ENCODE measurements around the gene TCF12.

TCF12 gene

DNA sequence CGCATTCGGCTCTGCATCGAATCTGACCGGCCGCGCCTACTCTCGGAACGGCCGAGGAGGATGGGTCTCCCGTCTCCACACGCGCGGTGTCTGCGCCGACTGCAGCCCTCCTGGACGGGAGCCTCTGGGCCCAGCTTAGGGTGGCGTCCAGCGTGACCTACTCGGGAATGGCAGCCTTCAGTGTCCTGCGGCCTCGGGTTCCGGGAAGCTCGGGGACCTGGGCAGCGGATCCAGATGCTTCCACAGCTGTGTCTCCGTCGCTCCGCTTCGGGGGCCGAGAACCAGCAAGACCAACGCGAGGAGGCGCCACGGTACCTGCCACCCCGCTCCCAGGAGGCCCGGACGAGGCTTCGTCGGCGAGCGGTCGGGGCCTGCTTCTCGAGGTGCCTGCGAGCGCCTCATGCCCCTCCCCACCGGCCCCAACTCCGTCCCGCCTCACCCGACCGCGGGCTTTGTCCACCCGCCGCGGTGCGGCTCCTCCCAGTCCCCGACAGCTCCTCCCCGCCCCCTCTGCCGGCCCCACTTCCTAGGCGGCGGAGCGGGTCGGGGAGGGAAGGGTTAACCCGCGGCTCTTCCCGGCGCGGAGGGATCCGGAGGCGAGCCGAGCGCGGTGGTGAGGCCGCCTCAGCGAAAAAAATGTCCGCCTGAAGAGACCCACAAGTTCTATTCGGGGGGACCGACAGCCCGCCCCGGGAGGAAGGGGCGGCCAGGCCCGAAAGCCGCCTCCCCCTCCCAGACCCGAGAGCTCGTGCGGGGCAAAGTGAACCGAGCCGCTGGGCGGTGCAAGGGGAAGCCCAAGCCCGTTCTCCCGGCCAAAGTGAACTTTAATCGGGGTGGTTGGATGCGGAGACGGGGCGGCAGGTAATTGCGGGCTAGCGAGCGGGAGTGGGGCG, at the start of gene TCF12:
Gene TCF12 (plus strand): TSS at position 599 of the 893 bp plus-strand sequence. CDS start 1,270 bp downstream, outside the sequence.
- peak; percentile 94 for DNase-seq (ENCODE audit: low spot score)

- no peak for DNase-seq (ENCODE audit: low spot score)
These were observed 48.9 kb upstream of the TCF12 start for GRCh38 chr15:56869573-56869972.

GRCh38 chr15:56871185-56871584, 47.3 kb upstream of the TCF12 start:
- no peak for DNase-seq (ENCODE audit: low spot score)

- DNase-seq (ENCODE audit: low spot score): no peak
These were observed 46.6 kb upstream of the TCF12 start for GRCh38 chr15:56871867-56872266.

DNA sequence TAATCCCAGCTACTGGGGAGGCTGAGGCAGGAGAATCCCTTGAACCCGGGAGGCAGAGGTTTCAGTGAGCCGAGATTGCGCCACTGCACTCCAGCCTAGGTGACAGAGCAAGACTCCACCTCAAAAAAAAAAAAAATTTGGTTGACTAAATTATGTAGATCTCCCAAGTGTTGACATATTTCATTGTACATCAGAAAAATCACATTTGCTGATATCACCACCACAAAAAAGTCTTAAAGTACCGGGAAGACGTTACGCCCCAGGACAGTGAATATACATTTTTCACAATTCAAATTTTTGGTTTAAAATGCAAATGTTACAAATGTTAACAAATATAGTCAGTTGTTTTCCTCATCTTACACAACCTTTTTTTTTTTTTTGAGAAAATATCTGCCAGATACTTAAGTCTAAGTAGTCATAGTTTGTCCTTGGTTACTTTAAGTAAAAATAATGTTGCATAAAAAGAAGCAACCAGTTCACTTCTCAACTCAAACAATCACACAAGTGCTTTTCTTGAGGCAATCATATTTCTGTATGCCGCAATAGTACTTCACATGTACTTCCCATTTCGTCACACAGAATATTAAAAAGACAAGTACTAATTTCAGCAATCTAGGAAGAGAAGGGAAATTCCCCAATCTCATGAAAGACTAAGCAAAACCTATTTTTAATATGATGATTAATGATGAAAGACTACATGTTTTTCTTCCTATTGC, 41.0 kb upstream of the TCF12 start:
- DNase-seq (ENCODE audit: low spot score): no peak

- no peak for DNase-seq (ENCODE audit: low spot score)
These were observed 38.9 kb upstream of the TCF12 start for GRCh38 chr15:56879502-56879901.

- no peak for DNase-seq (ENCODE audit: low spot score)
These were observed 35.4 kb upstream of the TCF12 start for GRCh38 chr15:56883088-56883487.

DNA sequence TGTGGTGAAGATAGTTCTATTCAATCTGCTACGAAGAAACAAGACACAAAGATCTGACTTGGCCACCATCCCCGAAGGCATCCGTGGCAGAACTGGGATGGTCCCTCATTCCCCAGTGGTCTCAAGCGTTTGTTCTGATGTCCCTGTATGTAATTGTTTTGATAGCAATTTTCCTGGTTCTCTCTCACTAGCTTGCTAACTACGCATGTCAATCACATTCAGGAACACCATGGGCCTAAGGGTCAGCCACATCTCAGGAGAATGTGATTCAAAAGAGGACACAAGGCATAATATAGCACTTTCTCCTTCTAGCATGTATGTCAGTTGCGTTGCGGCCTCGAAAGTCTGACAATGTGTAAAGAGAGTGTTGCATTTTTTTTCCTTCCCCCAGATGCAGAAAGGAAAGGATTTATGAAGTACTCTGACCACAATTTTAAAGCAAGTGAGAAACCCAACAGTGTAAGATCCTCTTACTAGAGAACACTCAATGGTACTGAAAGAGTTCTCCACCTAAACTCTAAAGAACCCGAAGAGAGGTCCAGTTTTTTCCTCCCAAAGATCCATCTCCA, 32.0 kb upstream of the TCF12 start:
- DNase-seq (ENCODE audit: low spot score): no peak

DNA sequence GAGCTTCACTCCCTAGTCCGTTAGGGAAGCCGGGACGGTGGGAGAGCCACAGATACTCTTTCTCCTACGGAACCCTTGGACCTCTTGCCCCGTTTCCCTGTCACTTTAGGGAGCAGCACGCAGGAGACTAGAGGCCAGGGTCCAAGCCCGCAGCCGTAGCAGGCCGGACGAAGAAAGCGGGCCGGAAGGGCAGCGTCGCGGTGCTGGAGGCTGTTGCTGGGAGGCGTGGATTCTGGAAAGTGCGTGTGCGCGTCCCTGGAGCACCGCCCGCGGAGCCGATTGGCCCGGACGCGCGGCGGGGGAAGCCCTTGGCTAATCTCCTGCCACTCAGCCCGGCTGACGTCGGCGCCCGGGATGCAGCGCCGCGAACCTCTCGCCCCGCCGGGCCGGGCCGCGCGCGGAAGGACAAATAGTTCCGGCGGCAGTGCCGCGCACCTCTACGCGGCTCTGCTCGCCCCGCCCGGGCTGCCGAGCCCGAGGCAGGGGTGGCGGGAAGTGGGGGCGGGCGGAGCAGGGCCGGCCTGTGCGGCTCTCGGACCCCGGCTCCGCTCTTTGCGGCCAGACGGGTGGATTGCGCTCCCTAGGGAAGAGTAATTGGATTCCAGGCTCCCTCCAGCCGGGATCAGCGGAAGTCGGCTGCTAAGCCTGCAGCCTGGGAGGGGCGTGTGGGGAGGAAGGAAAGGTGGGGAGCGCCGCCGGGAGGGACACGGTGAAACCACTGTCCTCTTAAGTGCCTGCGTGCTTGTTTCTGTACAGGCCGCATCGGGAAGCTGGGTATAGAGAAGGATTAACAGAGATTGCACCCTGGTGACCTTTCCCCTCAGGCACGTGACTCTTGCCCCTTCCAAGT, 31.3 kb upstream of the TCF12 start:
- peak; percentile 96 for DNase-seq (ENCODE audit: low spot score)

GRCh38 chr15:56887782-56888438, 30.5 kb upstream of the TCF12 start:
- DNase-seq (ENCODE audit: low spot score): no peak

- no peak for DNase-seq (ENCODE audit: low spot score)
These were observed 28.4 kb upstream of the TCF12 start for GRCh38 chr15:56890038-56890437.

DNA sequence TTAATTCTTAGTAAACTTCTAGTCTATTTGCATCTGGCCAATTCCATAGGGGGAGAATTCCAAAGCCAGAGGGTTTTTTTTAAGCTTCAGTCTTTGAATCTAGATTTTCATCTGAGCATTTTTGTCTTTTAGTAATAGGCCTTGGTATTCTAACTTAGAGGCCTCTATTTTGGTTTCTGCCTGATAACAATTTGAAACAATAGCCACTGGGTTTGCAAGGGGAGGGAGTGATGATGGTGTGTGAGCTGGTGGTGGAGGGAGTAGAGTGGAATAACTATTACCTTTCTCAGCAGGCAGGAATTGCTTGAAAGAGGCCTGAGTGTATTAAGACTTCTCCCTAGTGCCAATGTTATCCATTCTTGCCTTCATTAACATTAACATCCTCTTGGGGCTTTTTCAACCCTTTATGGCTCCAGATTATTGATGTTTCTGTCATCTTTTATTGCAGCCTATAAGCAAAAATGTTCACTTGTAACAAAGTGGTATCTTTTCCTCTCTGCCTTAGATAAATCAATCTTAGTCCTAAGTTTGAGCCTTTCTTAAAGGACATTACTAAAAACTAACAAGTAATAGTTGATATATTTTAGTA, 26.5 kb upstream of the TCF12 start:
- no peak for DNase-seq (ENCODE audit: low spot score)

DNA sequence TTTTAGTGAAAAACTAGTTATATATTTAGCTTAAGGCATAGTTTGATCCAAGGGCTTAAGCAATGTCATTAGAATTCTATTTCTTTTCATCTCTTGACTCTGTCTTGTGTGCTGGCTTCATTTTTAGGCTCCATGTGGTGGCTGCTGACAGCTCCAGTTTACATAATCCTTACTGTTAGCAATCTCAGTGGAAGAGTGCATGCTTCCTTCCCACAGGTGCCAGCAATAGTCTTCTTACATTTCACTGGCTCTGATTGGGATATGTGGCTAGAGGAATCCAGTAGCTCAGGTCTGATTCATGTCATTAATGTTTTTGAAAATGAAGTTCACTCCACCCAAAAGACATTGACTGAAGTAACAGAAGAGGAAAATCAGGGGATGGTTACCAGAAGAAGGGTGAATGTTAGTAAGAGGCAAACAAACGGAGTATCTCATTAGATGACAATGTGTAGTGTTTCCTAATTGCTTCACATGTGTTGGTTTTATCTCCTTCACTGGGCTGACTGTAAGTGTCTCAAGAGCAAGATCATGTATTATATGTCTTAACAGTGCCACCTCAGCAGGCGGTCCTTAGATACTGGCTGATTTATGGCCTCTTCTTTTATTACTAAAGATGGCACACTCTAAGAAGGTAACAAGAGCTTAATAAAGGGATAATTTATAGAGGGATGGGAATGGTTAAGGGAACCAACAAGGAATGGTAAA, 25.6 kb upstream of the TCF12 start:
- DNase-seq (ENCODE audit: low spot score): no peak

- DNase-seq (ENCODE audit: low spot score): no peak
These were observed 25.1 kb upstream of the TCF12 start for GRCh38 chr15:56893364-56893678.

DNA sequence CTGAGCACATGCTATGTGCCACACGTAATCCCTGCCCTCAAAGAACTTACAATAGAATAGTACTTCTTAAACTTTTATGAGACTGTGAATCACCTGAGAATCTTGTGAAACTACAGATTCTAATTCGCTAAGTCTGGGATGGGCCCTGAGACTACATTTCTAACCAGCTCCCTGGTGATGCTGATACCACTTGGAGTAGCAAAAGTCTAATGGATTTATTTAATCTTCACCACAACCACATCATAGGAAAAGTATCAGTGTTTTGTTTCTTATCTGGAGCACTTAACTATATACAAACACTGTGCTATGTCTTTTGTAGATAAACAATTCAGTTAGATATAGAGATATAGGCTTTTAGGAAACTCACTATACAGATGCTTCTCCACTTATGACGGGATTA, 23.8 kb upstream of the TCF12 start:
- DNase-seq (ENCODE audit: low spot score): no peak

GRCh38 chr15:56901931-56902330, 16.5 kb upstream of the TCF12 start:
- no peak for DNase-seq (ENCODE audit: low spot score)

DNA sequence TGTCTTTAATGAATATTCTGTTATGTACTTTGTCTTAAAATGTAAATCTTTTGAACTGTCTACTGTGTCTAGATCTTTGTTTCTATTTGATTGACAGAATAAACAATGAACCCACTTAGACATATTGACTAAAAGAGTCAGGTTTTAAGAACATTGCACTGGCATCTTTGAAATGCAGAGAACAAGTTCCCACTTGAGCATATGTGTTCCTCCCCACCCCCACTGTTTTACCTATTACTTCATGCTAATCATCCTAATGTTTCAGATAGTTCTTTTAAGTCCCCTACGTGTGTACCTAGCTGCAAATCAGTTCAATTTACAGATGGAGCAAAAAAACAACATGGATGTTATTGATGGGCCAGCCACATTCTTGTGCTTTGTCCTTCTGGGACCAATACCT, 11.7 kb upstream of the TCF12 start:
- DNase-seq (ENCODE audit: low spot score): no peak

GRCh38 chr15:56910801-56911200, 7.6 kb upstream of the TCF12 start:
- DNase-seq (ENCODE audit: low spot score): no peak

DNA sequence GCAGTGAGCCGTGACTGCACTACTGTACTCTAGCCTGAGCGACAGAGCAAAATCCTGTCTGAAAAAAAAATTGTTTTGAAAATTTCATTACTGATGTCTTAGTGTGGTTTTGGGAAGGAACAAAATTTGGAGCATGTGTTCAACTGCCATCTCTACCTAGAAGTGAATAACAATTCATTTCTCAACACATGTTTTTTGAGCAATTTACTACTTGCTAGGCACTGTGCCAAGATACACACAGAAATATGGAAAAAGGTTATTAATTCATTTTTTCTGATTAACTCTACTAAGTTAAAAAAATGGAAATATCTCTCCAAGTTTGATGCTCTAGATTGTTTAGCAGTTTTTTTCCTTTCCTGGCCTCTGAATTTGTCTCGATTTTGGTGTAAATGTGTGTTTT, 5.2 kb upstream of the TCF12 start:
- DNase-seq (ENCODE audit: low spot score): no peak

- DNase-seq (ENCODE audit: low spot score): no peak
These were observed 4.8 kb upstream of the TCF12 start for GRCh38 chr15:56913670-56914069.

- DNase-seq (ENCODE audit: low spot score): no peak
These were observed 2.6 kb upstream of the TCF12 start for GRCh38 chr15:56915888-56916287.

Data from putamen (tissue), 1 donor.